ENCODE results near the gene NOL4L.

Gene NOL4L

DNA sequence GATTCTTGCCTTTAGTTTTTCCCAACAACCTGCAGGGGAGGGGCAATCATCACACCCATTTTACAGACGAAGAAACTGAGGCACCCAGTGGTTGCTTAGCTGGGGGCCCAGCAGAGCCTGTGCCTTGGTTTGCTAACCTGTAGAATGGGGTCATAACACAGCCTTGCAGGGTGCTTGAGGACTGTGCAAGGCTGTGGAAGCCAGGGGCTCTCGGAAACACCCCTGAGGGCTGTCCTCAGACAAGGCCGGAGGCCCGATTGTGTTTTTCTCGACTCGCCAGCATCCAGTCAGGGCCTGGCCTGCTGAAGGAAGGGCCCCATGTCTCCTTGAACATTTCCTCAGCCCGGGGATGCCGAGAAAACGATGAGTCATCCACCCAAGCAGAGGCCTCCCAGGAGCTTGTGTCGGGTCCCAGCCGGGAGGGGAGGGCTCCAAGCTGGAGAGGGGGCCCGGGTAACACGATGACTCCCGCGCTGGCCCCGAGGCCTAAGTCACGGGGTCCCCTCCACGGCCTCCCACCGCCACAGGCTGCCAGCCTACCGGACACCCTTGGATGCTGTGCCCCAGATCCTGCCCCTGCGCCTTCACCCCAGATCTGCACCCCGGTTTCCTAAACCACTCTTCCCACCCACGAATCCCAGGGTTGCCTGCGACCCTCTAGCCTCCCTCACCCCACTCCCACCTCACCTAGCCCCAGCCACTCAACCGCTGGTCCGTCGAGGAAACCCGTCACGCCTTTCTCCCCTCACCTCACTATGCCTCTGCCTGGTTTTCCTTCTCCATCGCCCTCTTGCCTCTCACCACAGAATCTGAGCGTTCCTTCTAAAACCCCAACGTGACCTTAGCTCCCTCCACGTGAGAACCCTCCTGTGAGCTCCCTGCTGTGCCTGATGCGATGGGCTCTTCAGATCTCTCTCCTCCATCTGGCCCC is 10.6 kb downstream of the NOL4L start:
- peak; percentile 72 for DNase-seq

DNA sequence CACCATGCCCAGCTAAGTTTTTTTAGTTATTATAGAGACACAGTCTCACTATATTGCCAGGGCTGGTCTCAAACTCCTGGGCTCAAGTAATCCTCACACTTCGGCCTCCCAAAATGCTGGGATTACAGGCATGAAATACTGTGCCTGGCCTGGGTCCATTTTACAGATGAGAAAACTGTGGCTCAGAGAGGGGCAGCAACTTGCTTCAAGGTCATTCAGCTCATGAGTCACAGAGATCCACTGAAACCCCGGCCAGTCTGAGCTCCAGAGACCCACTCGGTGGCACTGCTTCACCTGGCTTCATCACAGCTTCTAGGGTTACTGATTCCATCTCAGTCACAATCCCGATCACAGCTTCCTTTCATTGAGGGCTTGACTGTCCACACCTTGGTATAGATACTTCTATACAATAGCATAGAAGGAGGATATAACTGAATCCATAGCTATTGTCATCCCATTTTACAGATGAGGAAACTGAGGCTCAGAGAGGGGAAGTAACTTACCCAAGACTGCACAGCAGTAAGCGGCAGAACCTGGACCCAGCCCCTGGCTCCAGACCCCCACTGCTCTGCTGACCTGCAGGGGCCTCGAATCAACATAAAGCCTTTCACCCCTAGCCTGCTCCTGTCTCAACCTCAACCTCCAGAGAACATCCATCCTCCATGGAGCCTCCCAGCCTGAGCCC is 11.8 kb downstream of the NOL4L start:
- DNase-seq = no peak

DNA sequence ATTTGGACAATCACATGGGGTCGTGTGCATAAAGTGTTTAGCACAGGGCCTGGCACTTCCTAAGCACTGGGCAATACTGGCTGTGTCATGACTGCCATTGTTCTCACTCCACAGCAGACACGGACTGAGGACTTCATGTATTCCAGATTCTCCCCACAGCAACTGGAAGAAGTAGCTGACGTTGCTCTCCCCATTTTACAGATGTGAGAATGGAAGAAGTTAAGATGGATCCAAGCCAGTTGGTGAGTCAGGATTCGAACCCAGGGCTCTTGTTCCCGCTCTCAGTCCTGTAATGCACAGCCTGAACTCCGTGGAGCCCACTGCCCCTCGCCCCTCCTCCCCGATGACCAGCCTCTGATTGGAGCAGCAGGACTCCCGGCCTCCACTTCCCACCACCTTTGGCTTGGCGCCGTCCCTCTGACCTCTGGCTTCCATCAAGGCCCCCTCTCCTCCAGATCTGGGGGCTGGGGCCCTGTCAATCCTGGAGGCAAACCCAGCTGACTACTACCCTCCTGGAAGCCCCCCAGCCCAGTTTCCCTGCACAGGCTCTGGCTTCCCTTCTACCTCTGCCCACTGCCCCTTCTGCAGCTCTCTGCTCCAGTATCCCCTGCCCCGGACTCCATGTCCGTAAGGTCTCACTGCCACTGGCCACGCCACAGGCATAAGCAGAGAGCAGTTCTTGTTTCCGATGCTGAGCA is 12.7 kb downstream of the NOL4L start:
- DNase-seq = no peak

DNA sequence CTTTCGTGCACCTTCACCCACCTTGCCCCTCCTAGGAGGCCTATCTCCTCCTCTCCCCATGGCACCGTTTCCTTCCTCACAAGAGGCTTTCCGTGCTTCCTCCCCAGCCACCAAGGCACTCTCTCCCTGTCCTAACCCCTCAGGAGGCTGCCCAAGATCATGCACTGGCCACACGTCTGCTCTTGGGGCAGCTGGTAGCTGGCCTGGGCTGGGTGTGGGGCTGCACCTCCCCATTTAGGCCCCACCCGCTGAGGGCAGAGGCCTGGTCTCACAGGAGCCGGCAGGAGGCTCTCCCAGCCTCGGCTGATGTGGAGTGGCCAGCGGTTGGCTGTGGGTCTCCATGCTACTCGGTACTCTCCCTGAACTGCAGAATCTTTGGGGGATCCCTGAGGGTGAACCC is 13.6 kb downstream of the NOL4L start:
- DNase-seq = no peak

DNA sequence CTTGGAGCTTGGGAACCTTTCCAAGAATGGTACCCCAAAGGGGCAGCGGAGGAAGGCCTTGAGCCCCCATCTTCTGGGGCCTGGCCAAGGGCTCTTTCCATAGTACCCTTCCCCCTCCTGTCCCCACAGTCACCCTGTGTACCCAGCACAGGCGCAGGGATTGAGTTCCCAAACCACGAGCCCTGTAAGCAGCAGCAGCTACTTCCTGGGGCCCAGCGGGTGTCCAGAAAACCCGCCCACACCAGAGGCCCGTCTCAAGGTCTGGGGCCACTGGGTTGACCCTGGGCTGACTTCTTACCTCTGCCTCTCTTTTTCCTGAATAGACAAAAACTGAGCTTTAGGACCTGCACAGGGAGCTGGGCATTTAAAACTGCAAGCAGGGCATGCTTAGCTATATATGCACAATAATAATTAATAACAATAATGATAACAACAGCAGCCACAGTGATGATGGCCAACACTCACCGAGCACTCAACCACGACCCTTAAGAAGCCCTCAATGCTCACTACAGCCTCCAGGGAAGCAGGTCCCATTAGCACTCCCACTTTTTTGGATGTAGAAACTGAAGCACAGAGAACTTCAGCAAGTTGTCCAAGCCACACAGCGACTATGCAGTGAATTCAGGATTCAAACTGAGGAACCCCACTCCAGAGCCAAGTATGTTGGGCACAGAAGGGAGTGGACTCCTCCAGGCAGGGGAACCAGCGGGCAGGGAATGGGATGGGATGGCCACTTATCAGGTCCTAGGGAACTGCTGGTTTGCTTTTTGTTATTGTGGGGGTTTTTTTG is 14.5 kb downstream of the NOL4L start:
- no peak for DNase-seq

DNA sequence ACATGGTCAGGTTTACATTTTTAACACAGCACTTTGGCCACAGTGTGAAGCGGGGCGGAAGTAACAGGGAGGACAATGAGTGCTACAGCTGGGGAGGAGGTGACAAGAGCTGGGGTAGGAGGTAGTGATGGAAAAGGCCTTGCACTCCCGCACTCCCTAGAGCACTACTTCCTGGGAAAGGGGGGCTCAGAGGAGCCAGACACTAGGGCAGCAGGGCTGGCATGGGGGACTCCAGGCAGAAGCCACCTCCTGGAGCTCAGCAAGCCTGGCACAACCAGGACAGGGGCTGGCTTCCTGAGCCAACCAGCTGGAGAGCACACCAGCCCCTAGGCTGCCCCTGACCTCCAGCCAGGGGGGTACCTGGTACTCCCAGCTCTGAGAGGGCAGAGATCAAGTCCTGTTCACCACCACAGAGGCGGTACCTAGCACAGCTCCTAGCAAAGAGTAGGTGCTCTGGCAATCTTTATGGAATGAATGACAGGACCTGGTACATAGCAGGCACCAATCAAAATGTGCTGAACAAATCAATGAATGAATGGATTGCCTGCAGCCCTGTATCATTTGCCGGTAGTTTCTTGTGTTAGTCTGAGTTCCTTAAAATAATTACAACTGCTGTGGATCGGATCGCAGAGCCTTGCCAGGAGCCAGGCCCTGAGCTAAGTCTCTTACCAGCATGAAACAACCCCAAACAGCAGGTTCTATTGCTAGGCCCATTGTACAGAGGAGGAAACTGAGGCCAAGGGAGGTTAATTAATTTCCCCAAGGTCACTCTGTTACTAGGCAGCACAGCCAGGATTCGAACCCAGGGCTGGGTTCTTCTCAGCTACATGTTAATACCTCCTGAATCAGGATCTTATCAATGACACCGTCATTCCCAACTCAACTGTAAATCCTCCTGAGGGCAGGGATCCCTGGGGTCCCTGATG is 15.5 kb downstream of the NOL4L start:
- DNase-seq = no peak

- no peak for DNase-seq
Observed at GRCh38 chr20:32569018-32569379, 16.1 kb downstream of the NOL4L start.

GRCh38 chr20:32567384-32568178 is 17.6 kb downstream of the NOL4L start:
- no peak for DNase-seq

DNA sequence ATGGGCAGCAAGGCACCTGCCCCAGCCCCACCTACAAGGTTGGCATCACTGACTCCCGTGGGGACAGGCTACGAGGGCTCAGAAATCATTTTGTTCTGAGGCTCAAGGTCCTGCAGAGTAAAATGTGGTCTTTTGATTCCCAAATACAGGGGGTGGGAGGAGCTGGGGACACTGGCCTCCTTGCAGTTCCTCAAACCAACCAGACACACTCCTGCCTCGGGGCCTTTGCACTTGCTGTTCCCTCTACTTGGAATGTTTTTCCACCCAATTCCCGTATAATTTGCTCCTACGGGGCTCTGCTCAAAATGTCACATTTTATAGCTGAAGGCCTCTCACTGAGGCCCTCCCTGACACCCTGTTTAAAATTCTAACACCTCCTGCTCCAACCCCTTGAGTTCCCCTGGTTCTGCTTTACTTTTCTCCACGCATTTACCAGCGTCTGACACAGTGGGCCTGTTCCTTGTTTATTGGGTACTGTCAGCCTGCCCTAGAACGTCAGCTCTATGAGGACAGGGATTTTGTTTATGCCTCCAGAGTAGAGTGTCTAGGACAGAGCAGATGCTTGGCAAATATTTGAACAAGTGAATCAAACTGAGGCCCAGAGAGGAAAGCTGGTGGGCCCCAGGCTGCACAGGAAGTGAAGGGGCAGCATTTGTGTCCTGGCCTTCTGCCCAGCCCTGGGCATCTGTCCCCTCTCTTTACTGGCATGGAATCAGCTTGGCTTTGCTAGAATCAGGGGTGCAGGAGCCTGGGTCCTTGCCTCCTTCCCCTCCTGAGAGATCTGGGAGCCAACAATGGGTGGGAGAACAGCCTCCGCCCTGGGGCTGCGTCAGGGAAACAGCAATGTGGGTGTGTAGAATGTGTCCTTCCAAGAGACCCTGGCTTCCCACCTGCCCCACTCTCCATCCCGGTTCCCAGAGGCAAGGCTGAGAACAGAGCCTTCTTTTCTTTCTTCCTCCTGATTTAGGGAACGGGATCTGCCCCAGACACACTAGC is 18.5 kb downstream of the NOL4L start:
- DNase-seq = no peak

GRCh38 chr20:32565735-32566032 is 19.4 kb downstream of the NOL4L start:
- no peak for DNase-seq

GRCh38 chr20:32564921-32565734 is 20.0 kb downstream of the NOL4L start:
- no peak for DNase-seq

DNA sequence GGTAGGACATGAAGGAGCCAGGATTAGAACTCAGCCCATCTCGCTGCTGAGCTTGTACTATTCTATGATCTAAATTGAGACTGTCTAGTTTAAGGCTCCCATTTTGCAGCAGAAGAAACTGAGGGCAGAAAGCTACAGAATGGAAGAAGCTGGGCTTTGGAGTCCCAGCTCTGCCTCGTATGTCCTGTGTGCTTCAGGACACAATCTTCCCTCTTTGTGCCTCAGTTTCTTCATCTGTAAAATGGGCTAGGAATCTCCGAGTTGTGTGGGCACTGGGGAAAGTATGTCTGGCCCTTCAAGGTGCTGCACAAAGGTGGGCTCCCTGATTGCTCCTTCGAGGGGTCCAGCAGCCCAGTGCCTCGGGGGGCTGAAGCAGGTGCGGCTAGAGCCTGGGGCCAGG is 20.7 kb downstream of the NOL4L start:
- no peak for DNase-seq

- no peak for DNase-seq
Observed at GRCh38 chr20:32563311-32564272, 21.5 kb downstream of the NOL4L start.

GRCh38 chr20:32562495-32562911 is 22.6 kb downstream of the NOL4L start:
- DNase-seq = no peak

GRCh38 chr20:32560989-32561830 is 23.9 kb downstream of the NOL4L start:
- peak; percentile 68 for DNase-seq

DNA sequence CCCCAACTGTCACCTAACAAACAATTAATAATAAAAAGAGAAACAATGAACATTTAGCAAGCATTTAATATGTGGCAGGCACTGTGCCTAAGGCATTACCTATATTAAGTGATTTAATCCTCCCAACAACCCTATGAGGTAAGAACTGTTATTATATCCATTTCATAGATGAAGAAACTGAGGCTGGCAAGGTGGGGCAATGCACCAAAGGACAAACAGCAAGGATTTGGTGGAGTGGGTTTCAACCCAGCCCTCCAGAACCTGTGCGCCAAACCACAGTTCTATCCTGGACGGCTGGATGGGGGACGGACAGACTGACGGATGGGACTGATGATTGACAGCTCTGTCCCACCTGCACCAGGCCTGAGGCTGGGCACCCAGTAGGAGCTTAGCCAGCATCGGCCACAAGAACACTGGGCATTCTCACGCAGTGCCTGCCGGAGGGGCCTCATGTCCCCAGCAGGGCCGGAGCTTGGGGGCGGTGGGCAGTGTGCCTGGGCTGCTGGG is 24.6 kb downstream of the NOL4L start:
- no peak for DNase-seq

All from activated CD8-positive, alpha-beta memory T cell treated with anti-CD3 and anti-CD28 coated beads, Interleukin-2, amount 50 U/mL, for 48 hours (primary cell).